Left ventricle myocardium inferior (tissue), 1 donor: ENCODE data around the gene RNF150. TPM values are rescaled to one million over a fixed set of nuclear protein-coding genes. Genes with fewer than 3 reads are reported as not detected.
"Not testable (repeated sequence)": the region's sequence is repeated elsewhere in the genome, so short reads cannot be mapped to it uniquely, and the experiment has no call there.

ENCODE experiments used
- DNase-seq: peaks from one replicate; pipeline ENCODE4 v3.0.0-alpha.2; 2020
- H3K27ac ChIP-seq: fragments of 200-600 bp; replicated peaks from 2 replicates; pipeline ENCODE4 v1.8.0; 2021
- H3K27me3 ChIP-seq: fragments of 200-600 bp; 2 replicates; pipeline ENCODE4 v1.8.0; 2021; ENCODE audit warnings: low read depth
- H3K36me3 ChIP-seq: fragments of 200-600 bp; 2 replicates; pipeline ENCODE4 v1.8.0; 2021
- H3K4me1 ChIP-seq: fragments of 200-600 bp; 2 replicates; pipeline ENCODE4 v1.8.0; 2021
- H3K4me3 ChIP-seq: fragments of 200-600 bp; 2 replicates; pipeline ENCODE4 v1.8.0; 2021; ENCODE audit warnings: mild to moderate bottlenecking, moderate library complexity
- H3K9me3 ChIP-seq: fragments of 200-600 bp; replicated peaks from 2 replicates; pipeline ENCODE4 v1.8.0; 2021
- CTCF ChIP-seq: fragments of 200-600 bp; IDR thresholded peaks from 2 replicates; pipeline ENCODE4 v1.8.0; 2021; ENCODE audit warnings: antibody characterized with exemption, mild to moderate bottlenecking, borderline replicate concordance
- intact Hi-C: fragments of 100-400 bp; cut with micrococcal nuclease; formaldehyde crosslinking; loops from one replicate; pipeline ENCODE4 v1.11.0; 2022
- total RNA-seq: library from RNA; stranded (reverse); fragmentation: NEBNext Ultra II Directional; extraction: Animal tissue kit (Norgen Biotek cat#: 25700); gene quantifications from one replicate; pipeline ENCODE4 v1.2.1, GENCODE V29; 2021
- donor health status: DM: no; HTN: yes; CAD: no; lungs with severe emphysema.

The RNF150 gene
- total RNA-seq, 1 donor from 2014 or later, result 68.0 TPM

- Histone ChIP-seq H3K27me3 (no peaks in the 10 kb centered on the region), H3K27ac (no peak overlapping the region), H3K9me3 (no peaks in the 10 kb centered on the region), H3K36me3 (no peaks in the 10 kb centered on the region), H3K4me1 (no peaks in the 10 kb centered on the region), H3K4me3 (no peak overlapping the region)
- intact Hi-C loops, result no loop called here
- no peak for TF ChIP-seq CTCF
- no peak for DNase-seq
Observed at GRCh38 chr4:141170671-141171070, 37.4 kb upstream of the RNF150 start.

- Histone ChIP-seq H3K27me3 (no peaks in the 10 kb centered on the region), H3K27ac (no peak overlapping the region), H3K4me3 (no peak overlapping the region), H3K4me1 (no peaks in the 10 kb centered on the region), H3K9me3 (no peaks in the 10 kb centered on the region), H3K36me3 (no peaks in the 10 kb centered on the region)
- intact Hi-C loops, result no loop called here
- no peak for TF ChIP-seq CTCF
- no peak for DNase-seq
Observed at GRCh38 chr4:141169391-141169790, 36.1 kb upstream of the RNF150 start.

- DNase-seq, H3K27me3 ChIP-seq, H3K27ac ChIP-seq, H3K36me3 ChIP-seq, H3K4me3 ChIP-seq, intact Hi-C loops, H3K4me1 ChIP-seq, H3K9me3 ChIP-seq: not testable (repeated sequence)
Observed at GRCh38 chr4:141165001-141165400, 31.7 kb upstream of the RNF150 start.

GRCh38 chr4:141159027-141159426 is 25.8 kb upstream of the RNF150 start:
- peaks cover 10% of the 10 kb centered on the region for H3K9me3 ChIP-seq
- no peak for DNase-seq
- no peak for TF ChIP-seq CTCF
- H3K4me3 ChIP-seq, result no peak overlapping the region
- no peaks in the 10 kb centered on the region for H3K36me3 ChIP-seq
- H3K27ac ChIP-seq, result no peak overlapping the region
- peaks cover 5% of the 10 kb centered on the region for H3K27me3 ChIP-seq
- peaks cover 13% of the 10 kb centered on the region for H3K4me1 ChIP-seq
- intact Hi-C loops, result no loop called here

- peaks cover 10% of the 10 kb centered on the region for H3K9me3 ChIP-seq
- peaks cover 18% of the 10 kb centered on the region for H3K4me1 ChIP-seq
- no peak overlapping the region for H3K27ac ChIP-seq
- peak; percentile 61 for TF ChIP-seq CTCF
- H3K4me3 ChIP-seq, result no peak overlapping the region
- peaks cover 5% of the 10 kb centered on the region for H3K27me3 ChIP-seq
- intact Hi-C loops, result no loop called here
- DNase-seq, result no peak
- H3K36me3 ChIP-seq, result no peaks in the 10 kb centered on the region
Observed at GRCh38 chr4:141158219-141158618, 24.9 kb upstream of the RNF150 start.

GRCh38 chr4:141155586-141155985 is 22.3 kb upstream of the RNF150 start:
- Histone ChIP-seq H3K4me1 (peaks cover 18% of the 10 kb centered on the region), H3K9me3 (peaks cover under 1% of the 10 kb centered on the region), H3K27me3 (no peaks in the 10 kb centered on the region), H3K36me3 (no peaks in the 10 kb centered on the region), H3K27ac (no peak overlapping the region), H3K4me3 (no peak overlapping the region)
- intact Hi-C loops, result no loop called here
- no peak for DNase-seq
- no peak for TF ChIP-seq CTCF
